Activated T-helper 1 cell treated with anti-CD3 and anti-CD28 coated beads, Interleukin-12 subunit alpha, Interleukin-12 subunit beta, Interleukin-2, Interleukin-4 antibody, amounts not matched to agents 30 ng/mL and 10 ng/mL and 1 ng/mL, durations not matched to agents 14 hours and 24 hours and 36 hours (primary cell): ENCODE measurements around the gene BRCA1. TPM values are rescaled to one million over a fixed set of nuclear protein-coding genes. Genes with fewer than 3 reads are reported as not detected.
"Not testable (repeated sequence)": the region's sequence is repeated elsewhere in the genome, so short reads cannot be mapped to it uniquely, and the experiment has no call there.

ENCODE experiments used
- DNase-seq: peaks from one replicate; pipeline ENCODE4 v3.0.0; 2021; ENCODE audit warnings: low spot score
- H3K27ac Mint-ChIP-seq: one replicate; pipeline ENCODE4 v1.8.0; 2021; ENCODE audit warnings: mild to moderate bottlenecking, mixed read lengths
- H3K27me3 Mint-ChIP-seq: one replicate; pipeline ENCODE4 v1.8.0; 2022; ENCODE audit warnings: mild to moderate bottlenecking, moderate library complexity, mixed read lengths; ENCODE audit not compliant: insufficient read depth
- H3K36me3 Mint-ChIP-seq: one replicate; pipeline ENCODE4 v1.8.0; 2021; ENCODE audit warnings: low read depth, mixed read lengths
- H3K4me1 Mint-ChIP-seq: one replicate; pipeline ENCODE4 v1.8.0; 2021; ENCODE audit warnings: low read depth, mixed read lengths
- H3K4me3 Mint-ChIP-seq: one replicate; pipeline ENCODE4 v1.8.0; 2021; ENCODE audit warnings: mild to moderate bottlenecking, moderate library complexity, mixed read lengths
- H3K9me3 Mint-ChIP-seq: one replicate; pipeline ENCODE4 v1.8.0; 2021; ENCODE audit warnings: mixed read lengths
- intact Hi-C: fragments of 100-400 bp; cut with micrococcal nuclease; formaldehyde crosslinking; loops from one replicate; pipeline ENCODE4 v1.15.1; 2024
- total RNA-seq: library from RNA; stranded (reverse); gene quantifications from 2 replicates; pipeline ENCODE4 v1.2.3, GENCODE V29; 2022

Gene BRCA1
- total RNA-seq, 1 donor from 2014 or later = 79.8 TPM

DNA sequence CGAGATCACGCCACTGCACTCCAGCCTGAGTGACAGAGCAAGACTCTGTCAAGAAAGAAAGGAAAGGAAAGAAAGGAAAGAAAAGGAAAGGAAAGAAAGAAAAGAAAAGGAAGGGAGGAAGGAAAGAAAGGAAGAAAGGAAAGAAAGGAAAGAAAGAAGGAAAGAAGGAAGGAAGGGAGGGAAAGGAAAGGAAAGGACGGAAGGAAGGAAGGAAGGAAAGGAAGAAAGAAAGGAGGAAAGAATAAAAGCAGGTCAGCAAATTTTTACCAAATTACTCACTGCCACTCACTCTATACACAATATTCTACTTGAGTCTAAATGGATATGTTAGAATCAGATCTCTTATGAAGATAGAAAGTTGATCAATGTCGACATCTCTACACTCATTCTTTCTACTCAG is 50.3 kb downstream of the BRCA1 start:
- DNase-seq = no peak
- Mint-ChIP-seq H3K4me3 (no peak overlapping the region), H3K27me3 (no peaks in the 10 kb centered on the region), H3K4me1 (no peaks in the 10 kb centered on the region), H3K27ac (no peak overlapping the region), H3K9me3 (no peaks in the 10 kb centered on the region), H3K36me3 (peaks cover 18% of the 10 kb centered on the region)
- intact Hi-C loops = no loop called here

DNA sequence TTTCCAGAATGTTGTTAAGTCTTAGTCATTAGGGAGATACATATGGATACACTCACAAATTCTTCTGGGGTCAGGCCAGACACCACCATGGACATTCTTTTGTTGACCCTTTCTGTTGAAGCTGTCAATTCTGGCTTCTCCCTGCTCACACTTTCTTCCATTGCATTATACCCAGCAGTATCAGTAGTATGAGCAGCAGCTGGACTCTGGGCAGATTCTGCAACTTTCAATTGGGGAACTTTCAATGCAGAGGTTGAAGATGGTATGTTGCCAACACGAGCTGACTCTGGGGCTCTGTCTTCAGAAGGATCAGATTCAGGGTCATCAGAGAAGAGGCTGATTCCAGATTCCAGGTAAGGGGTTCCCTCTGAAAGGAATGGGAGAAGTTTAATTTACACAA is 54.3 kb downstream of the BRCA1 start:
- no peak for DNase-seq

DNA sequence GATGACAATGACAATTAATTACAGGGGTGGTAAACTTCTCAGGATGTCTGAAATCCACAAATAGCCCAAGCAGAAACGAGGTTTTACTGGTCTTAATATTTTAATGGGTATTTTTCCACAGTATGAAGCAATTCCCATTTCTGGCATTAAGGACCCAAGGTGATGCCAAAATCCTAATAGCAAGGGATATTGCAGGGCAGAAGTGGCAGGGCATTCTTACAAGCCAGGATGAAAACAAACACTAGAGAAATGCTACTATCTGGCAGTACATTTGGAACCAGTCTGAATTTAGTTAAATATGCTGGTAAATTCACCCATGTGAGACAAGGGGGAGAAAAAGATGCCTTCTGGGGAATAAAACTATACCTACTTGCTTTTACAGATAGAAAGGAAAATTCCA is 54.9 kb downstream of the BRCA1 start:
- Mint-ChIP-seq H3K27me3 (no peaks in the 10 kb centered on the region), H3K4me3 (no peak overlapping the region), H3K4me1 (no peaks in the 10 kb centered on the region), H3K27ac (no peak overlapping the region), H3K9me3 (no peaks in the 10 kb centered on the region), H3K36me3 (peaks cover 26% of the 10 kb centered on the region)
- intact Hi-C loops = no loop called here
- DNase-seq = no peak

More for the DNA sequence above, 54.3 kb downstream of the BRCA1 start:
- H3K9me3 Mint-ChIP-seq = no peaks in the 10 kb centered on the region
- no peak overlapping the region for H3K27ac Mint-ChIP-seq
- intact Hi-C loops = no loop called here
- no peaks in the 10 kb centered on the region for H3K4me1 Mint-ChIP-seq
- no peak overlapping the region for H3K4me3 Mint-ChIP-seq
- H3K27me3 Mint-ChIP-seq = no peaks in the 10 kb centered on the region
- H3K36me3 Mint-ChIP-seq = peaks cover 23% of the 10 kb centered on the region

DNA sequence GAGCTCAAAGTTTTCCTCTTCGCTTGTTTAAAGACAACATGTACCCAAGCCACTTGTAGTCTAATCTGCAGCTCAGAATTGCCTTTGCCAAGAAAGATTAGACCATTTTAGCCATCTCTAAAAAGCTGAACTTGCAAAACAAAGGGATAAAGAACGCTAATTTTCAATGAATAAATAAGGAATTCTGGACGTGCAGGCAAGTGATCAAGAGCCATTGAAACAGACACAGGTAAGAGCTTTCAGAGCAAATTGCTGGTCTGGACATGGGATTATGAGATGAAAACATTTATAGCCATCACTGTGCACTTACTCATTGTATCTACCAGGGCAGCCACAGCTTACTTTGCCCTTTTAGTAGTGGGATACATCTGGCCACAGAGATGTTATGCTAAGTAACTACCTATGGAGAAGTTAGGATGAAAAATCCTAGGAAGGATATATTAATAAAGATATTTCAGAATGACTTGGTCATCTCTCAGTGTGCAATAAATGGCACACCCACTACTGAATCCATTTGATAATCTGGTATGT is 55.7 kb downstream of the BRCA1 start:
- intact Hi-C loops = no loop called here
- no peaks in the 10 kb centered on the region for H3K27me3 Mint-ChIP-seq

DNA sequence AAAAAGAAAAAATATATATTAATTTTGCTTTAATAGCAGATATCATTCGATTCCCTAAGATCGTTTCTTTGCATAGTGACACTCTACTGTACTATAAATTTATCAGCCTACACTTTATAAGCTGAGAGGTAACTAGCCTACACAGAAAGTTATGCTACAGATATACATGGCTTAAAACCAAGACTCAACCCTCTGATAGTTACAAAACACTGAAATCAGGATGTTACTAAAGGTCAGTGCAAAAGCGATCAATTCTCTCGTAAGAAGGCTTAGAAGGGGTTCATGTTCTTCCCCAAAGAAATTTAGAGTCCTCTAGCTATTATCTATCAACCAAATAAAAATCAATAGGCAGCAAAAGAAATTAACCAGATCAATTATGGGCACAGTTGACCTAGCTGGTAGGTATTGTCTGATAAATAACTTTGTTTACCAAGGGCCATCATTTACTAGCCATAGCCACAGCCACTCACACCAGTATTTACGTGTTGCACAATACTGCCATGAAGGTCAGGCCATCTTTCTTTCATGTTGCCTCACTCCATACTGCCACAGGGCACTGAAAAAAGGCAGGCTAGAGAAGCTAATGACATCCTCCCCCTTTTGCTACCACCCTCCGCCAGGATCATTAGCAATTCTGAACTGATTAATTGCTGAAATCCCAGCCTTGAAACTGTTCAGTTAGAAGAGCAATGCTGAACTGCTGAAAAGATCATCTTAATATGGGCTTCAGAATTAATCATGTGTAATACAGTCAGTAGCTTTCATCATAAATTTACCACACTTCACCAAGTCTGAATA is 56.4 kb downstream of the BRCA1 start:
- H3K36me3 Mint-ChIP-seq = peaks cover 20% of the 10 kb centered on the region

More for the DNA sequence above, 55.7 kb downstream of the BRCA1 start:
- Mint-ChIP-seq H3K27ac (no peak overlapping the region), H3K9me3 (no peaks in the 10 kb centered on the region), H3K36me3 (peaks cover 24% of the 10 kb centered on the region), H3K4me3 (no peak overlapping the region), H3K4me1 (no peaks in the 10 kb centered on the region)
- DNase-seq = no peak

DNA sequence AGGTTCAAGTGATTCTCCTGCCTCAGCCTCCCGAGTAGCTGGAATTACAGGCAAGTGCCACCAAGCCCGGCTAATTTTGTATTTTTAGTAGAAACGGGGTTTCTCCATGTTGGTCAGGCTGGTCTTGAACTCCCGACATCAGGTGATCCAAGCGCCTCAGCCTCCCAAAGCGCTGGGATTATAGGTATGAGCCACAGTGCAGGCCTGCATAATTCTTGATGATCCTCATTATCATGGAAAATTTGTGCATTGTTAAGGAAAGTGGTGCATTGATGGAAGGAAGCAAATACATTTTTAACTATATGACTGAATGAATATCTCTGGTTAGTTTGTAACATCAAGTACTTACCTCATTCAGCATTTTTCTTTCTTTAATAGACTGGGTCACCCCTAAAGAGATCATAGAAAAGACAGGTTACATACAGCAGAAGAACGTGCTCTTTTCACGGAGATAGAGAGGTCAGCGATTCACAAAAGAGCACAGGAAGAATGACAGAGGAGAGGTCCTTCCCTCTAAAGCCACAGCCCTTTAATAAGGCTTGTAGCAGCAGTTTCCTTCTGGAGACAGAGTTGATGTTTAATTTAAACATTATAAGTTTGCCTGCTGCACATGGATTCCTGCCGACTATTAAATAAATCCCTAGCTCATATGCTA is 62.1 kb downstream of the BRCA1 start:
- H3K27ac Mint-ChIP-seq = no peak overlapping the region
- no peaks in the 10 kb centered on the region for H3K27me3 Mint-ChIP-seq
- no peaks in the 10 kb centered on the region for H3K9me3 Mint-ChIP-seq
- no peak for DNase-seq
- intact Hi-C loops = no loop called here
- H3K36me3 Mint-ChIP-seq = peaks cover 14% of the 10 kb centered on the region
- no peak overlapping the region for H3K4me3 Mint-ChIP-seq
- H3K4me1 Mint-ChIP-seq = no peaks in the 10 kb centered on the region

More for the DNA sequence above, 56.4 kb downstream of the BRCA1 start:
- Mint-ChIP-seq H3K27me3 (no peaks in the 10 kb centered on the region), H3K4me3 (no peak overlapping the region), H3K9me3 (no peaks in the 10 kb centered on the region), H3K4me1 (no peaks in the 10 kb centered on the region), H3K27ac (no peak overlapping the region)
- DNase-seq = no peak
- intact Hi-C loops = no loop called here

DNA sequence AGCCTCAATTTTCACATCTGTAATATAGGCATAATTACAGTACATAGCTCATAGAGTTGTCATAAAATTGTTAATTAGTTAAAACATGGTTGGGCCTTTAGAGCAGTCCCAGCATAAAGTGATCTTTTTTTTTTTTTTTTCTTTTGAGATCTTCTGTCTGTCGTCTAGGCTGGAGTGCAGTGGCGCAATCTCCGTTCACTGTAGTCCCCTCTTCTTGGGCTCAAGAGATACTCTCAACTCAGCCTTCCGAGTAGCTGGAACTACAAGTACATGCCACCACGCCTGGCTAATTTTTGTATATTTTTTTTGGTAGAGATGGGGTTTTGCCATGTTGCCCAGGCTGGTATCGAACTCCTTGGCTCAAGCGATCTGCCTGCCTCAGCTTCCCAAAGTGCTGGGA is 69.1 kb downstream of the BRCA1 start:
- H3K27ac Mint-ChIP-seq = no peak overlapping the region
- no peaks in the 10 kb centered on the region for H3K4me1 Mint-ChIP-seq
- intact Hi-C loops = no loop called here
- no peak for DNase-seq
- H3K27me3 Mint-ChIP-seq = no peaks in the 10 kb centered on the region
- H3K4me3 Mint-ChIP-seq = no peak overlapping the region
- H3K9me3 Mint-ChIP-seq = no peaks in the 10 kb centered on the region
- H3K36me3 Mint-ChIP-seq = peaks cover 11% of the 10 kb centered on the region

DNA sequence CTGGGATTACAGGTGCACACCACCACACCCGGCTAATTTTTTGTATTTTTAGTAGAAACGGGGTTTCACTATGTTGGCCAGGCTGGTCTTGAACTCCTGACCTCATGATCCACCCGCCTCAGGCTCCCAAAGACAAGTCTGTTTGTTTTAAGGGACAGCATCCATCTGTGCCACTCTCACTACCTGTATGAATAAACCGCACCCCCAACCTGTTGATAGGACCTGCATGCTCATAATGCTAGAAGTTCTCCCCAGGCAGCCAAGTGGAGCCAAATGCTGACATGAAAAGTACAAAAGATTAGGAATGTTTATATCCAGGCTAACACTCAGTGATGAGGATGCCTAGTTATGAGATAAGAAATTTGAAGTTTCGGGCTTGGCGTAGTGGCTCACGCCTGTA is 72.2 kb downstream of the BRCA1 start:
- intact Hi-C loops, H3K27me3 Mint-ChIP-seq: not testable (repeated sequence)

DNA sequence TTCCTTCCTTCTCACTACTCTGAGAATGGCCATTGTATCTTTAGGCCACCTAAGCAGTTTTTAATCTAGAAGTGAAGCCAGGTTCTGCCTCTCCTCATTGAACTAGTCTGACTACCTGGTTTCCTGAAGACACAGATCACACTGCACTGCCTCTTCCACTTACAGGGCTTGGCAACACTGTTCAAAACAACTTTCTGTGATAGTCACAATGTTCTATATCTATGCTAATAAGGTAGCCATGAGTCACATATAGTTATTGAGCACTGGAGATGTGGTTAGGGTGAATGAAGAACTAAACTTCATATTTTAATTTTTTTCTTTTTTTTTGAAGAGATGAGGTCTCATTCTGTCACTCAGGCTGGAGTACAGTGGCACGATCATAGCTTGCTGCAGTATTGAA is 73.2 kb downstream of the BRCA1 start:
- Mint-ChIP-seq H3K4me3 (no peak overlapping the region), H3K27ac (no peak overlapping the region), H3K9me3 (no peaks in the 10 kb centered on the region), H3K36me3 (peaks cover 26% of the 10 kb centered on the region), H3K27me3 (no peaks in the 10 kb centered on the region), H3K4me1 (no peaks in the 10 kb centered on the region)
- no peak for DNase-seq
- intact Hi-C loops = no loop called here

More for the DNA sequence above, 72.2 kb downstream of the BRCA1 start:
- H3K4me3 Mint-ChIP-seq, H3K4me1 Mint-ChIP-seq, H3K27ac Mint-ChIP-seq, DNase-seq, H3K9me3 Mint-ChIP-seq: not testable (repeated sequence)
- H3K36me3 Mint-ChIP-seq = peaks cover 25% of the 10 kb centered on the region

DNA sequence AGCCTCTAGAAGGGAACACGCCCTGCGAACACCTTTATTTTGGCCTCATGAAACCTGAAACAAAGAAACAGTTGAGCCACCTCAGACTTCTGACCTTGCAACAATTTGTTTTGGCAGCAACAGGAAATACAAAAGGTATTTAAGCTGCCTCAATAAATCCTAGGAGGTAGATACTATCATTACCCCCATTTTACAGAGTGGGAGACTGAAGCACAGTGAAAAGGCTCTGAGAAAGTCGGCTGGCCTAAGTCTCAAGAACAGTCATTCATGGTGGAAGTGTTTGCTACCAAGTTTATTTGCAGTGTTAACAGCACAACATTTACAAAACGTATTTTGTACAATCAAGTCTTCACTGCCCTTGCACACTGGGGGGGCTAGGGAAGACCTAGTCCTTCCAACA is 81.1 kb downstream of the BRCA1 start:
- Mint-ChIP-seq H3K9me3 (no peaks in the 10 kb centered on the region), H3K4me1 (no peaks in the 10 kb centered on the region), H3K27ac (no peak overlapping the region), H3K36me3 (peaks cover 21% of the 10 kb centered on the region), H3K27me3 (no peaks in the 10 kb centered on the region), H3K4me3 (no peak overlapping the region)
- no peak for DNase-seq
- intact Hi-C loops = no loop called here

DNA sequence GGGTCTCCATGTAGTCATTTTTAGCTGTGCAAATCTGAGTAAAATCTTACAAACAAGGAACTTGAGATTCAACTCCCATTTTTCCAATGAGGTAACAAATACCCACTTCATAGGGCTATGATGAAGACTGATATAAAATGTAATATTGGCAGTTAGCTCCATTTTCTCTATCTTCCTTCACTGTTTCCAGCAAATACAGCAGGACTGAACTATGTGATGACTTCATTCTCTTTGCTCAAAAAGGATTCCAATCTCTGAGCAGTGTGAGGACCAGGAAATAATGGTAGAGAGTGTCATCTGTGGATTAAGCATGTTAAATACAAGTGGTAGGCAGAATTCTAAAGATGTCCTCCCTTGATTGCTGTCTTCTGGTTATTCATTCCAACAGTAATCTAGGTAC is 81.9 kb downstream of the BRCA1 start:
- Mint-ChIP-seq H3K9me3 (no peaks in the 10 kb centered on the region), H3K27ac (no peak overlapping the region), H3K4me3 (no peak overlapping the region), H3K36me3 (peaks cover 16% of the 10 kb centered on the region), H3K27me3 (no peaks in the 10 kb centered on the region), H3K4me1 (no peaks in the 10 kb centered on the region)
- DNase-seq = no peak
- intact Hi-C loops = no loop called here

DNA sequence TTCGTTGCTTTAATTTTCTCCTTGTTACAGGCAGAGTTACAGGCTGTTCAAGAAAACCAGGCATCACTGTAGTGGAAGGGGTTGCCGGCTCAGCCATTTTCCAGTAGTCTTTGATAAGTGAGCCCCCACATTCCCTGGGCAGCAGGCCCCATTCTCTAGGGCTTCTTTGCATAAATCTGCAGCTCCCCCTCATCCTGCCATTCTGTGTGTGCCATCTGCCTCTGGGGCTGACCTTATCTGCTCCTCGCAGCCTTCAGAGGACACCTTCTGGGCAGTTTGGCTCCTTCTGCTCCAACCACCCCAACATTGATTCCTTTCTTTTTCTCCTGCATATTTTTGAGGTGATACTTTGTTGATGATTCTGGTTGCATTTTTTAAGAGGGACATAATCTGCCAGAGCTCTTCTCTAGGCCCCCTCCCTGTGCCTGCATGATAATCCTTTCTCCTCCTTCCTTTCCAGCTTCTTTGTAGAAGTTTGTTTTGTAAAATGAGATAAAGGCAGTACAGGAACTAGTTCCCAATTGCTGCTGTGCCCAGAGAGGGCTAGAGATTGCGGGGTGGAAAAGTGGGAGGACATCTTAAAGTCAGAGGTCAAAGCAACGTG is 83.0 kb downstream of the BRCA1 start:
- no peaks in the 10 kb centered on the region for H3K9me3 Mint-ChIP-seq
- intact Hi-C loops = no loop called here

DNA sequence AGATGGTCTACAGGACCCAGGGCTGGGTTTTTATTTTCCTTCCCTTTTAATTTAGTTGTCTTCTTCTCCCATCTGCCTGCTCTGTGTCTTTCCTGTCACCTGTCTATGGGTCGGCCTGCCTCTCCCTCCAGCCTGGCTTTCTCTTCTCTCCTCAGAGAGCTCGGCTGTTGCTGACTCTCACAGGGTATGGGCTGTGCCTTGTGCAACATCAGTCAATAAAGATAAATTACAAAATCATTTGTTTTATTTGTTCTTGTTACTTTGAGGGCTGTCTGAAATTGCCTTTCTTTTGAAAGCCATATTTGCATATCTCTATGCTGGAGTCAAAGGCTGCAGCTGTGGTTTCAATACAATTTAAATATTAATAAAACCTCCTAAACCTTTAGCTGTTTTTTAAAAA is 84.5 kb downstream of the BRCA1 start:
- H3K4me1 Mint-ChIP-seq = no peaks in the 10 kb centered on the region
- intact Hi-C loops = no loop called here
- H3K27ac Mint-ChIP-seq = no peak overlapping the region
- no peaks in the 10 kb centered on the region for H3K27me3 Mint-ChIP-seq
- no peak for DNase-seq
- no peak overlapping the region for H3K4me3 Mint-ChIP-seq
- H3K36me3 Mint-ChIP-seq = peaks cover 12% of the 10 kb centered on the region
- no peaks in the 10 kb centered on the region for H3K9me3 Mint-ChIP-seq

More for the DNA sequence above, 83.0 kb downstream of the BRCA1 start:
- H3K4me1 Mint-ChIP-seq = no peaks in the 10 kb centered on the region
- H3K27me3 Mint-ChIP-seq = no peaks in the 10 kb centered on the region
- no peak for DNase-seq
- H3K36me3 Mint-ChIP-seq = peaks cover 12% of the 10 kb centered on the region
- H3K27ac Mint-ChIP-seq = no peak overlapping the region
- no peak overlapping the region for H3K4me3 Mint-ChIP-seq
